Fibroblast of pulmonary artery (primary cell): ENCODE data around the gene IKZF4.
A peak's percentile ranks its signal among the peaks of the same experiment; 100 is the strongest.
"Not testable (repeated sequence)": the region's sequence is repeated elsewhere in the genome, so short reads cannot be mapped to it uniquely, and the experiment has no call there.

Source experiments
- DNase-seq: peaks from one replicate; pipeline ENCODE4 v3.0.0-alpha.2; 2010; ENCODE audit warnings: low read depth
- H3K4me3 ChIP-seq: replicated peaks from 2 replicates; pipeline ENCODE4 v1.5.1; 2011; ENCODE audit warnings: low read depth, mild to moderate bottlenecking, control low read depth, low read length, moderate library complexity
- CTCF ChIP-seq: IDR thresholded peaks from 2 replicates; pipeline ENCODE4 v1.5.1; 2011; ENCODE audit warnings: mild to moderate bottlenecking, control low read depth, low read length, inconsistent platforms; ENCODE audit errors: missing control alignments

IKZF4 gene

GRCh38 chr12:55991110-55991509, 29.7 kb upstream of the IKZF4 start:
- H3K4me3 ChIP-seq = no peak overlapping the region
- no peak for TF ChIP-seq CTCF
- DNase-seq = no peak

DNA sequence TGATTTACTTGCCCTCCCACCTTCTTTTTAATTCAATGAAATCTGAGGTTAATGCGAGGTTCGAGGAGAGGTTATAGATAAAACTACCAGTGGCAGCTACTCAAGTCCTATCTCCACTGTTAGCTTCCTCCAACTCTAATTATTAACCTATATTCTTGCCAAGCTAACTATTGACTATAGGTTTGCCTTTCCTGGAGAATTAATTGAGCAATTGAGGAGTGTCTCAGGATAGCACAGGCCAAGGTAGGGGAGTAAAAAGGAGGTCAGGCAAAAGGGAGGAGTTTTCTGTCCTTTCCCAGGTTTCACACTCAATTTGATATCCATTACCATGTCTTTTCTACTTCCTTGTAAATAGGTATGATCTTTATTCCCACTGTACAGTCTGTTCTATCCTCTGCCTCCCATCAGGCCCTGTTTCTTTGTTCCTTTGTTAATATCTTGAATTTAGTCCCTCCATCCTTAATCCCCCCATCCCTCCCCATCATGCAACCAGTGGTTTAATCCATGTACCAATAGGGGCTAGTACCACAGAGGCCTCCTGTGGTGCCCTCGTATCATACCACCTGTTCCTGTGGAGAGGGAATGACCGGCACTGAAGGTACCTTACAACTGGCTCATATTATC, 27.5 kb upstream of the IKZF4 start:
- no peak overlapping the region for H3K4me3 ChIP-seq
- DNase-seq = no peak
- TF ChIP-seq CTCF = no peak

- DNase-seq = no peak
- TF ChIP-seq CTCF = no peak
- H3K4me3 ChIP-seq = no peak overlapping the region
These were observed 25.5 kb upstream of the IKZF4 start for GRCh38 chr12:55995366-55995765.

- TF ChIP-seq CTCF = peak; percentile 80
- peak overlapping the region; percentile 90 for H3K4me3 ChIP-seq
- peak; percentile 79 for DNase-seq
These were observed 24.6 kb upstream of the IKZF4 start for GRCh38 chr12:55996201-55996714.

GRCh38 chr12:55996715-55997534, 23.9 kb upstream of the IKZF4 start, which contains the start of gene SUOX:
Gene SUOX (plus strand): TSS chr12:55997276. CDS start chr12:56002222, 4,946 bp downstream.
- H3K4me3 ChIP-seq = peak within 1 kb of the TSS; percentile 90
- peak; percentile 98 for DNase-seq
- TF ChIP-seq CTCF = no peak

- peak overlapping the region; percentile 90 for H3K4me3 ChIP-seq
- no peak for DNase-seq
- no peak for TF ChIP-seq CTCF
These were observed 23.3 kb upstream of the IKZF4 start for GRCh38 chr12:55997535-55997859.

DNA sequence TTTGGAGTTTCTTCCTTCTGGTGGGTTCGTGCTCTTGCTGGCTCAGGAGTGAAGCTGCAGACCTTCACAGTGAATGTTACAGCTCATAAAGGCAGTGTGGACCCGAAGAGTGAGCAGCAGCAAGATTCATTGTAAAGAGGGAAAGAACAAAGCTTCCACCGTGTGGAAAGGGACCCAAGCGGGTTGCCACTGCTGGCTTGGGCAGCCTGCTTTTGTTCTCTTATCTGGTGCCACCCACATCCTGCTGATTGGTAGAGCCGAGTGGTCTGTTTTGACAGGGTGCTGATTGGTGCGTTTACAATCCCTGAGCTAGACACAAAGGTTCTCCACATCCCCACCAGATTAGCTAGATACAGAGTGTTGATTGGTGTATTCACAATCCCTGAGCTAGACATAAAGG, 21.3 kb upstream of the IKZF4 start:
- H3K4me3 ChIP-seq, DNase-seq: not testable (repeated sequence)

- H3K4me3 ChIP-seq, DNase-seq: not testable (repeated sequence)
These were observed 20.8 kb upstream of the IKZF4 start for GRCh38 chr12:55999999-56000540.
